ENCODE data around the gene TMEM135.

DNA sequence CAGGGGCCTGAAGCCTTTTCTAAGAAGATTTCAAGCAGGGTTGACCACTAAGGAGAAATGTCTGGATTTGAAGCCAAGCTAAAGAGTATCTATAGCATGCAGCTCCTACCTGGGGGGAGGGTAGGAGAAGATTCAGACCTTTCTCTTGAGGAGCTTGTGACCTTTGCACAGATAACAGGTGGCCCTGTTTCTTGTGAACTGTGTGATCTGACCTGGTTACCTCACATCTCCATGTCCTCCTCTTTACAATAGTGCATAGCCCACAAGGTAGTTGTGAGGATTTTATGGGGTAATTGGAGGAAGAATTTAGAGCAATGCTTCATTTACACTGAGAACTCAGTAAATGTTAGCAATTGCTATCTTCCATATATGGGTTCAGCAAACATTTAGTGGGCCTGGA is 310.1 kb downstream of the TMEM135 start:
- TF ChIP-seq EZH2 (IDR thresholded peaks at IDR 0.05; ENCODE audit: insufficient read depth, poor library complexity, severe bottlenecking) (no peak), EZH2phosphoT487 (IDR thresholded peaks at IDR 0.05; ENCODE audit: insufficient read depth, low read depth) (no peak)
